ENCODE results near the gene E4F1.

DNA sequence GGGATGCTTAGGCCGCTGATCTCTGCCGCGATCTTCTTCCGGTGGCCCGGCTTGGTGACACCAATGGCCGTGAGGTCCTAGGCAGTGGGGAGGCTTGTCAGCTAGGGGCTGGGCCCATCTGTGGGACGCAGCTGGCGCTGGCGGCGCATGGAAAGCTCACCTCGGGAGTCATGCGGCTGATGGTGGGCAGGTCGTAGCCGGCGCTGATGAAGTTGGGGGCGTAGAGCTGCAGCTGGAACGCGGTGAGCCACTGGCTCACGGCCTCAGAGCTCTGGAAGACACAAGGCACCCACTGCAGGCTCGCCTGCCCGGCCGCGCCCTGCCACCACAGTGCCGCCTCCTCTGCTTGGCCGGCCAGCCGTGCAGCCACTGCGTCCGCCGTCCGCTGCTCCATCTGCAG, 39.7 kb upstream of the E4F1 start:
- TF ChIP-seq, protein P1, sequence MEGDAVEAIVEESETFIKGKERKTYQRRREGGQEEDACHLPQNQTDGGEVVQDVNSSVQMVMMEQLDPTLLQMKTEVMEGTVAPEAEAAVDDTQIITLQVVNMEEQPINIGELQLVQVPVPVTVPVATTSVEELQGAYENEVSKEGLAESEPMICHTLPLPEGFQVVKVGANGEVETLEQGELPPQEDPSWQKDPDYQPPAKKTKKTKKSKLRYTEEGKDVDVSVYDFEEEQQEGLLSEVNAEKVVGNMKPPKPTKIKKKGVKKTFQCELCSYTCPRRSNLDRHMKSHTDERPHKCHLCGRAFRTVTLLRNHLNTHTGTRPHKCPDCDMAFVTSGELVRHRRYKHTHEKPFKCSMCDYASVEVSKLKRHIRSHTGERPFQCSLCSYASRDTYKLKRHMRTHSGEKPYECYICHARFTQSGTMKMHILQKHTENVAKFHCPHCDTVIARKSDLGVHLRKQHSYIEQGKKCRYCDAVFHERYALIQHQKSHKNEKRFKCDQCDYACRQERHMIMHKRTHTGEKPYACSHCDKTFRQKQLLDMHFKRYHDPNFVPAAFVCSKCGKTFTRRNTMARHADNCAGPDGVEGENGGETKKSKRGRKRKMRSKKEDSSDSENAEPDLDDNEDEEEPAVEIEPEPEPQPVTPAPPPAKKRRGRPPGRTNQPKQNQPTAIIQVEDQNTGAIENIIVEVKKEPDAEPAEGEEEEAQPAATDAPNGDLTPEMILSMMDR (conservative IDR thresholded peaks at IDR 0.05 in 1 of 2, IDR thresholded peaks at IDR 0.05 in 1 of 2; ENCODE audit: extremely low read depth in 1 of 2, insufficient read depth in 1 of 2, low read depth in 1 of 2, low read length in 2 of 2) = no peak
- no peak for TF ChIP-seq EZH2 (IDR thresholded peaks at IDR 0.05; ENCODE audit: borderline replicate concordance, low read length)
